Gastrocnemius medialis (tissue), 4 donors: ENCODE measurements around the gene CACNA1F.

Experiments
- POLR2A ChIP-seq, 2 donors: fragments of 450-650 bp; IDR thresholded peaks; one replicate each; pipeline ENCODE4 v1.6.1; 2017; ENCODE audit warnings: antibody characterized with exemption in 2 of 2, mild to moderate bottlenecking in 2 of 2, moderate library complexity in 2 of 2
- TF ChIP-seq, protein P1 (sequence below), 5 experiments: fragments of 450-650 bp in 3 of 5; fragments of 200-600 bp in 2 of 5; sonication (generic) in 2 of 5; IDR thresholded peaks in 4 of 5; conservative IDR thresholded peaks in 1 of 5; 1 replicate in 4 of 5; 2 replicates in 1 of 5; pipeline ENCODE4 v1.5.1; 2016 to 2019; ENCODE audit warnings: antibody characterized with exemption in 5 of 5, mild to moderate bottlenecking in 3 of 5, moderate library complexity in 3 of 5

DNA sequence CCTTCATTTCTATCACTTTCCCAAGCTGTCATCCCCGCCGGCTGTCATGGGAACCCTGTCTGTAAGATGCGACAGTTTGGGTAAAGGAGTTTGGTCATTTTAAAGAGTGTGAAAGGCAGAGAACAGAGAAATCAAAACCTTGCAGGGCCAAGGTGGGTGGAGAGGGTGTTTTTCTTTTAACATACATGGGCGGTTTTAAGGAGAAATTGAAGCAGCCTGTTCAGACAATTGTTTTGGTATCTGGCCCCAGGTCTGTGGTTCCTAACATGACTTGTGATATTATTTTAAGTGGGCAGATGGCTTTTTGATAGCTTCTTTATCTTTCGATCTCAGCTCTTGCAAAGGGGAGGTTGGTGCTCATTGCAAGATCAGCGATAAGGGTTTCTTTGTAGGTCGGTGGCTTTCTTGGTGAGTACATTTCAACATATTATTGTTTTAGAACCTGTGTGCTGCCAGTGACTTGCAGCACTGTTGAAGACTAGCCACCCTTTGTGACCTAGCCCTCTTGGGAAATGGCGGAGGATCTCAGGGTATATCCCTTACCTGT, 40.1 kb upstream of the CACNA1F start:
- TF ChIP-seq, protein P1, sequence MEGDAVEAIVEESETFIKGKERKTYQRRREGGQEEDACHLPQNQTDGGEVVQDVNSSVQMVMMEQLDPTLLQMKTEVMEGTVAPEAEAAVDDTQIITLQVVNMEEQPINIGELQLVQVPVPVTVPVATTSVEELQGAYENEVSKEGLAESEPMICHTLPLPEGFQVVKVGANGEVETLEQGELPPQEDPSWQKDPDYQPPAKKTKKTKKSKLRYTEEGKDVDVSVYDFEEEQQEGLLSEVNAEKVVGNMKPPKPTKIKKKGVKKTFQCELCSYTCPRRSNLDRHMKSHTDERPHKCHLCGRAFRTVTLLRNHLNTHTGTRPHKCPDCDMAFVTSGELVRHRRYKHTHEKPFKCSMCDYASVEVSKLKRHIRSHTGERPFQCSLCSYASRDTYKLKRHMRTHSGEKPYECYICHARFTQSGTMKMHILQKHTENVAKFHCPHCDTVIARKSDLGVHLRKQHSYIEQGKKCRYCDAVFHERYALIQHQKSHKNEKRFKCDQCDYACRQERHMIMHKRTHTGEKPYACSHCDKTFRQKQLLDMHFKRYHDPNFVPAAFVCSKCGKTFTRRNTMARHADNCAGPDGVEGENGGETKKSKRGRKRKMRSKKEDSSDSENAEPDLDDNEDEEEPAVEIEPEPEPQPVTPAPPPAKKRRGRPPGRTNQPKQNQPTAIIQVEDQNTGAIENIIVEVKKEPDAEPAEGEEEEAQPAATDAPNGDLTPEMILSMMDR (IDR thresholded peaks at IDR 0.05 in 4 of 5, conservative IDR thresholded peaks at IDR 0.05 in 1 of 5), result no peak
- TF ChIP-seq POLR2A (IDR thresholded peaks at IDR 0.05), result no peak
